IMR-90 (cell line): ENCODE results near the gene F11. TPM values are rescaled to one million over a fixed set of nuclear protein-coding genes. Genes with fewer than 3 reads are reported as not detected.
"Not testable (repeated sequence)": the region's sequence is repeated elsewhere in the genome, so short reads cannot be mapped to it uniquely, and the experiment has no call there.

ENCODE experiments used
- ATAC-seq: fragments of 200-7000 bp; cut with Tn5 transposase; 2 replicates; pipeline ENCODE4 v1.9.1; 2020; ENCODE audit warnings: low read depth, mild to moderate bottlenecking, moderate library complexity
- BruUV-seq: library from RNA; stranded (reverse); fragments of 400-500 nt; replicated peaks from 2 replicates; lab custom pipeline; 2021; lab: Mats Ljungman, UMichigan
- CTCF ChIA-PET: fragments of 300-600 bp; formaldehyde crosslinking; extraction: SDS; loops from one replicate; lab custom pipeline; 2021; ENCODE audit warnings: antibody characterized with exemption; lab: Yijun Ruan, JAX
- POLR2A ChIA-PET: fragments of 300-600 bp; sonication (Branson Sonifier 250); formaldehyde crosslinking; loops from one replicate; lab custom pipeline; 2022; ENCODE audit warnings: antibody characterized with exemption; ENCODE audit not compliant: unreplicated experiment; lab: Charles Lee
- DNase-seq: peaks from one replicate; pipeline ENCODE4 v3.0.0; 2013
- H2AFZ ChIP-seq: replicated peaks from 2 replicates; pipeline ENCODE3; 2013; ENCODE audit warnings: low read length, mild to moderate bottlenecking; ENCODE audit not compliant: poor library complexity
- H2AK5ac ChIP-seq: 2 replicates; pipeline ENCODE4 v1.6.1; 2013; ENCODE audit warnings: low read depth, low read length, inconsistent platforms
- H2AK9ac ChIP-seq: replicated peaks from 2 replicates; pipeline ENCODE3; 2013; ENCODE audit warnings: mild to moderate bottlenecking, low read depth, low read length, moderate library complexity; ENCODE audit not compliant: poor library complexity
- H2BK120ac ChIP-seq: 2 replicates; pipeline ENCODE4 v1.6.1; 2013; ENCODE audit warnings: low read depth, low read length, inconsistent platforms
- H2BK15ac ChIP-seq: 3 replicates; pipeline ENCODE4 v1.6.1; 2013; ENCODE audit warnings: low read depth, low read length, inconsistent platforms
- H2BK20ac ChIP-seq: 2 replicates; pipeline ENCODE4 v1.6.1; 2013; ENCODE audit warnings: low read depth, mild to moderate bottlenecking, inconsistent platforms, low read length, moderate library complexity
- H2BK5ac ChIP-seq: 2 replicates; pipeline ENCODE4 v1.6.1; 2013; ENCODE audit warnings: mild to moderate bottlenecking, low read depth, low read length, inconsistent platforms; ENCODE audit not compliant: poor library complexity, severe bottlenecking
- H3K14ac ChIP-seq: replicated peaks from 2 replicates; pipeline ENCODE4 v1.6.1; 2013; ENCODE audit warnings: low read depth, low read length, inconsistent platforms
- H3K18ac ChIP-seq: 2 replicates; pipeline ENCODE4 v1.6.1; 2013; ENCODE audit warnings: low read depth, low read length, control low read depth
- H3K23ac ChIP-seq: 2 replicates; pipeline ENCODE4 v1.6.1; 2013; ENCODE audit warnings: low read depth, low read length, inconsistent platforms
- H3K27ac ChIP-seq: 2 replicates; pipeline ENCODE4 v1.5.1; 2013; ENCODE audit warnings: mild to moderate bottlenecking, control low read depth, low read length; ENCODE audit not compliant: insufficient read depth
- H3K27me3 ChIP-seq: 2 replicates; pipeline ENCODE4 v1.6.1; 2013; ENCODE audit warnings: low read length; ENCODE audit not compliant: control insufficient read depth, insufficient read depth
- H3K36me3 ChIP-seq: 2 replicates; pipeline ENCODE4 v1.6.1; 2013; ENCODE audit warnings: low read length, mixed read lengths; ENCODE audit not compliant: control insufficient read depth, insufficient read depth
- H3K4ac ChIP-seq: 2 replicates; pipeline ENCODE4 v1.6.1; 2013; ENCODE audit warnings: low read depth, low read length, inconsistent platforms
- H3K4me1 ChIP-seq: 2 replicates; pipeline ENCODE4 v1.6.1; 2013; ENCODE audit warnings: low read length, mixed read lengths; ENCODE audit not compliant: control insufficient read depth, insufficient read depth
- H3K4me2 ChIP-seq: 2 replicates; pipeline ENCODE4 v1.6.1; 2013; ENCODE audit warnings: low read depth, mild to moderate bottlenecking, control low read depth, low read length, moderate library complexity
- H3K4me3 ChIP-seq: 2 replicates; pipeline ENCODE4 v1.5.1; 2013; ENCODE audit warnings: low read depth, mild to moderate bottlenecking, control low read depth, low read length, moderate library complexity; ENCODE audit not compliant: insufficient read depth
- H3K56ac ChIP-seq: 2 replicates; pipeline ENCODE4 v1.6.1; 2013; ENCODE audit warnings: low read length, inconsistent platforms; ENCODE audit not compliant: insufficient read depth; ENCODE audit errors: extremely low read depth
- H3K79me1 ChIP-seq, 2 experiments: 2 replicates each; pipeline ENCODE4 v1.6.1; 2013; ENCODE audit warnings: low read length in 2 of 2, inconsistent platforms in 1 of 2, low read depth in 1 of 2
- H3K9ac ChIP-seq: 2 replicates; pipeline ENCODE4 v1.6.1; 2013; ENCODE audit warnings: low read depth, low read length, control low read depth
- H3K9me1 ChIP-seq: 2 replicates; pipeline ENCODE4 v1.6.1; 2013; ENCODE audit warnings: low read length, inconsistent platforms; ENCODE audit not compliant: insufficient read depth
- H3K9me3 ChIP-seq: 2 replicates; pipeline ENCODE4 v1.6.1; 2013; ENCODE audit warnings: low read length; ENCODE audit not compliant: control insufficient read depth, insufficient read depth
- H4K20me1 ChIP-seq: 2 replicates; pipeline ENCODE4 v1.6.1; 2013; ENCODE audit warnings: low read length, inconsistent platforms; ENCODE audit not compliant: insufficient read depth
- H4K5ac ChIP-seq: 2 replicates; pipeline ENCODE4 v1.6.1; 2013; ENCODE audit warnings: mild to moderate bottlenecking, low read depth, low read length, control low read depth
- H4K8ac ChIP-seq, 2 experiments: 2 replicates each; pipeline ENCODE4 v1.6.1; 2013; ENCODE audit warnings: low read depth in 2 of 2, low read length in 2 of 2, control low read depth in 1 of 2, inconsistent platforms in 1 of 2
- H4K91ac ChIP-seq: 2 replicates; pipeline ENCODE4 v1.6.1; 2013; ENCODE audit warnings: low read depth, low read length, inconsistent platforms; ENCODE audit not compliant: insufficient read depth
- WGBS, 2 experiments: methylation state at CpG; one replicate each; pipeline versions ENCODE4 v1.1.5 to v1.1.7; 2013; ENCODE audit warnings: missing lambda C conversion rate in 2 of 2; ENCODE audit not compliant: insufficient read length in 1 of 2; ENCODE audit errors: extremely low coverage in 2 of 2; 5-methylcytosine and 5-hydroxymethylcytosine counted together
- dilution Hi-C: fragments of 300-500 bp; cut with HindIII; formaldehyde crosslinking; loops from one replicate; pipeline ENCODE4 v1.14.3; 2018; ENCODE audit warnings: low sequenced_read_pairs; ENCODE audit not compliant: unreplicated experiment
- in situ Hi-C: fragments of 300-500 bp; cut with MboI; formaldehyde crosslinking; loops from 3 replicates; pipeline ENCODE4 v1.14.3; 2019; ENCODE audit warnings: low sequenced_read_pairs, inconsistent platforms, mixed read lengths
- intact Hi-C: fragments of 100-400 bp; cut with micrococcal nuclease; formaldehyde crosslinking; loops from 2 replicates; pipeline ENCODE4 v1.10.0; 2022
- polyA plus RNA-seq, 3 experiments: library from polyadenylated mRNA; depleted of rRNA; stranded (reverse); fragments of >200 nt; gene quantifications; 2 replicates each; pipeline ENCODE4 v1.2.3, GENCODE V29; 2012; ENCODE audit warnings: low replicate concordance in 1 of 3
- total RNA-seq: library from RNA; depleted of rRNA; stranded (reverse); fragments of >200 nt; gene quantifications from 2 replicates; pipeline ENCODE4 v1.2.3, GENCODE V29; 2012

Gene F11
- total and polyA plus RNA-seq, 2 of the 4 experiments (the other 2 are of a cell fraction), result not detected

DNA sequence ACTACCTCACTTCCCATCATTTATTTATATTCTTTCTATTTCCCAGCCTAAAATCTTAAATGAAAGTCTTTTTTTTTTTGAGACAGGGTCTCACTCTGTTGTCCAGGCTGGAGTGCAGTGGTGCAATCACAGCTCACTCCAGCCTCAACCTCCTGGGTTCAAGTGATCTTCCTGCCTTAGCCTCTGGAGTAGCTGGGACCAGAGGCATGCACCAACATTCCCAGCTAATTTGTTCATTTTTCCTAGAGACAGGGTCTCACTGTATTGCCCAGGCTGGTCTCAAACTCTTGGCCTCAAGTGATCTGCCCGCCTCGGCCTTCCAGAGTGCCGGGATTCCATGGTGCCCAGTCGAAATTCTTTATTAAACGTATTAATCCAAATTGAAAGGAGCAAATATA lies 7.4 kb downstream of the F11 start:
- H3K18ac ChIP-seq, H3K9ac ChIP-seq, H3K23ac ChIP-seq, H4K20me1 ChIP-seq, intact Hi-C loops, dilution Hi-C loops, POLR2A ChIA-PET, H2AK5ac ChIP-seq, H4K91ac ChIP-seq, H2BK15ac ChIP-seq, H2AK9ac ChIP-seq, H3K79me1 ChIP-seq, H3K9me3 ChIP-seq, H3K9me1 ChIP-seq, H4K5ac ChIP-seq, H3K4ac ChIP-seq, H3K56ac ChIP-seq, H2BK20ac ChIP-seq, H2BK120ac ChIP-seq, H3K4me2 ChIP-seq, CTCF ChIA-PET, H2AFZ ChIP-seq, DNase-seq, H3K36me3 ChIP-seq, H4K8ac ChIP-seq, H3K14ac ChIP-seq, in situ Hi-C loops, H2BK5ac ChIP-seq, H3K27me3 ChIP-seq, H3K27ac ChIP-seq, BruUV-seq, H3K4me1 ChIP-seq, H3K4me3 ChIP-seq: not testable (repeated sequence)
- WGBS, 2 experiments, result 100% methylated on average over 3 of the region's 5 CpGs; no CpG with 5 or more reads in 1 of the 2 experiments
- peak; percentile 14; the same call in 1 of the 2 replicates for ATAC-seq
